GM11168 (cell line): Measurements from ENCODE around the gene C1S.

Experiments used
- in situ Hi-C: fragments of 300-500 bp; cut with MboI; formaldehyde crosslinking; loops from one replicate; pipeline ENCODE4 v1.12.0; 2022; ENCODE audit warnings: low sequenced_read_pairs; ENCODE audit not compliant: unreplicated experiment

C1S gene

GRCh38 chr12:7073946-7074345 lies 13.4 kb downstream of the C1S start:
- in situ Hi-C loops, result no loop called here

GRCh38 chr12:7075518-7075917 lies 15.0 kb downstream of the C1S start:
- in situ Hi-C loops, result no loop called here

- in situ Hi-C loops, result no loop called here
Observed at GRCh38 chr12:7075939-7076338, 15.4 kb downstream of the C1S start.

GRCh38 chr12:7076493-7076892 lies 16.0 kb downstream of the C1S start:
- in situ Hi-C loops, result no loop called here

GRCh38 chr12:7078163-7078562 lies 17.6 kb downstream of the C1S start:
- in situ Hi-C loops, result no loop called here

GRCh38 chr12:7079826-7080125 lies 19.3 kb downstream of the C1S start:
- in situ Hi-C loops, result no loop called here

- in situ Hi-C loops, result no loop called here
Observed at GRCh38 chr12:7081037-7081436, 20.5 kb downstream of the C1S start.

GRCh38 chr12:7083125-7083524 lies 22.6 kb downstream of the C1S start:
- in situ Hi-C loops, result no loop called here

- in situ Hi-C loops, result no loop called here
Observed at GRCh38 chr12:7089196-7089871, 28.8 kb downstream of the C1S start.

GRCh38 chr12:7090222-7090998 lies 29.9 kb downstream of the C1S start:
- in situ Hi-C loops, result no loop called here

- in situ Hi-C loops, result no loop called here
Observed at GRCh38 chr12:7091171-7091570, 30.7 kb downstream of the C1S start.

GRCh38 chr12:7091660-7092228 lies 31.2 kb downstream of the C1S start:
- in situ Hi-C loops, result no loop called here

GRCh38 chr12:7092229-7092985 lies 31.9 kb downstream of the C1S start, which contains the start of gene C1R:
C1R (minus strand) TSS chr12:7092445; CDS start chr12:7092388, 57 bp downstream.
- in situ Hi-C loops, result no loop called here

GRCh38 chr12:7092986-7093460 lies 32.5 kb downstream of the C1S start:
- in situ Hi-C loops, result no loop called here

- in situ Hi-C loops, result no loop called here
Observed at GRCh38 chr12:7093486-7093885, 33.0 kb downstream of the C1S start.

GRCh38 chr12:7093892-7094291 lies 33.4 kb downstream of the C1S start:
- in situ Hi-C loops, result no loop called here

- in situ Hi-C loops, result no loop called here
Observed at GRCh38 chr12:7096006-7096932, 35.8 kb downstream of the C1S start.

GRCh38 chr12:7096979-7097378 lies 36.5 kb downstream of the C1S start:
- in situ Hi-C loops, result no loop called here

GRCh38 chr12:7099290-7099996 lies 38.9 kb downstream of the C1S start:
- in situ Hi-C loops, result no loop called here
